ENCODE data around the gene SP140L. TPM values are rescaled to one million over a fixed set of nuclear protein-coding genes. Genes with fewer than 3 reads are reported as not detected.

Gene SP140L
- total and polyA plus RNA-seq, 2 experiments from 2014 or later: 8.0 to 11.5 TPM

- in situ Hi-C loops (cut with MboI): no loop called here
- TF ChIP-seq EZH2phosphoT487 (IDR thresholded peaks at IDR 0.05; ENCODE audit: insufficient read depth, low read depth) (no peak), EZH2 (IDR thresholded peaks at IDR 0.05; ENCODE audit: insufficient read depth, poor library complexity, severe bottlenecking) (no peak)
Observed at GRCh38 chr2:230362030-230362691, 35.2 kb downstream of the SP140L start.

DNA sequence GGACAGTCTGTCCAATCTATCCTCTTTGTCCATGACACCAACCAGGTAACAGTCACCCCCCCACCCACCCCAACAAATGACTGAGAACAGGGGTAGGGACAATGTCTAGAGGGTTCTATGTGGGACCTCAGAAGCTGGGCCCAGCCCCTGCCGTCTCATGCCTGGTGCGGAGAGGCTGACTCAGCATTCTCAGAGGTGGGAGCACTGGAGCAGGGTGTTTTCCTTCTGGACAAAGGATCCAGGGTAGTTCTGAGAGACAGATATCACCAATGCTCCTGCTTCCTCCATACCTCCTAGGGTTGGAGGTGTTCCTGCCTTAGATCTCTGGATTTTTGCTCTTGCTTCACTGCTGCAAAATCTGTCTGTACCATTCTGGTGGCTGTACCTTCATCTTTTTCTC is 55.1 kb downstream of the SP140L start:
- H3K4me2 ChIP-seq (ENCODE audit: unreplicated experiment): no peak overlapping the region
- H3K9me3 ChIP-seq (ENCODE audit: low read depth): no peaks in the 10 kb centered on the region
- H3K9ac ChIP-seq: no peak overlapping the region
- H3K9me2 ChIP-seq (ENCODE audit: insufficient read depth): no peaks in the 10 kb centered on the region
- no peak overlapping the region for H3K4me3 ChIP-seq
- no peaks in the 10 kb centered on the region for H4K20me1 ChIP-seq (ENCODE audit: insufficient read depth)
- H3K36me3 ChIP-seq (ENCODE audit: low read depth): peaks cover 20% of the 10 kb centered on the region; the same call in 1 of the 2 replicates
- no peaks in the 10 kb centered on the region for H3F3A ChIP-seq (ENCODE audit: insufficient read depth)
- H3K4me1 ChIP-seq (ENCODE audit: insufficient read depth): no peaks in the 10 kb centered on the region
- no peaks in the 10 kb centered on the region for H3K79me2 ChIP-seq (ENCODE audit: insufficient read depth)
- no peak for DNase-seq
- no peak overlapping the region for H3K27ac ChIP-seq
- 96 to 100% methylated on average over 2 of the region's 2 CpGs for WGBS, 2 experiments (ENCODE audit: low coverage in 1 of 2, low lambda C conversion rate in 2 of 2, missing lambda C conversion rate in 2 of 2)
- in situ Hi-C loops (cut with MboI): no loop called here
- H2AFZ ChIP-seq: no peak overlapping the region
- no peaks in the 10 kb centered on the region for H3K27me3 ChIP-seq (replicated peaks; ENCODE audit: insufficient read depth)
- no peak for TF ChIP-seq EZH2 (IDR thresholded peaks at IDR 0.05; ENCODE audit: insufficient read depth, poor library complexity, severe bottlenecking)
- no peak for TF ChIP-seq EZH2phosphoT487 (IDR thresholded peaks at IDR 0.05; ENCODE audit: insufficient read depth, low read depth)

More at GRCh38 chr2:230362030-230362691, 35.2 kb downstream of the SP140L start:
- H3K4me1 ChIP-seq (ENCODE audit: insufficient read depth): peaks cover 13% of the 10 kb centered on the region; the same call in 1 of the 2 replicates
- H3K27ac ChIP-seq: no peak overlapping the region
- H3K9ac ChIP-seq: no peak overlapping the region
- no peak overlapping the region for H3K4me3 ChIP-seq
- no peaks in the 10 kb centered on the region; the same call in 1 of the 2 replicates for H3K36me3 ChIP-seq (ENCODE audit: low read depth)
- H3F3A ChIP-seq (ENCODE audit: insufficient read depth): peaks cover 6% of the 10 kb centered on the region; the same call in 1 of the 2 replicates
- H3K79me2 ChIP-seq (ENCODE audit: insufficient read depth): no peaks in the 10 kb centered on the region
- H2AFZ ChIP-seq: no peak overlapping the region
- no peaks in the 10 kb centered on the region for H3K27me3 ChIP-seq (replicated peaks; ENCODE audit: insufficient read depth)
- 48% methylated on average over 1 of the region's 1 CpG for WGBS, 2 experiments (ENCODE audit: low coverage in 1 of 2, low lambda C conversion rate in 2 of 2, missing lambda C conversion rate in 2 of 2)
- DNase-seq: no peak
- no peaks in the 10 kb centered on the region for H4K20me1 ChIP-seq (ENCODE audit: insufficient read depth)
- no peaks in the 10 kb centered on the region for H3K9me3 ChIP-seq (ENCODE audit: low read depth)
- H3K4me2 ChIP-seq (ENCODE audit: unreplicated experiment): no peak overlapping the region
- no peaks in the 10 kb centered on the region for H3K9me2 ChIP-seq (ENCODE audit: insufficient read depth)

DNA sequence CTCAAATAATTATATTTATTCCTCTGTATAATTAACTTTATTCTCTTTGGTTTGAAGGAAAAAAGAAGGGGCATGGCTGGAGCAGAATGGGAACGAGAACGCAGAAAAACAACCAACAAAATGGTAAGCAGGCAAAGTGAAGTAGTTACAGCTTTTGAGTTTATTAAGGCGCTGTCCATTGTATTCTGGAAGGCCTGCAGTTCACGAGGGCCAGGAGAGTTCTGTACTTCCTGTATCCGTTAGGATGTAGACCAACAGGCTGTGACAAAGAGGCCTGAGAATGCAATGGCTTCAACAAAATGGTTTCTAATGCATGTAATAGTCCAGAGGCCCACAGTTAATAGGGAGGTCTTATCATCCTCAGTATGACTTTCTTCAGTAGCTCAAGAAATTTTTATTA is 56.5 kb downstream of the SP140L start:
- Histone ChIP-seq H3K4me3 (no peak overlapping the region), H3K9me2 (ENCODE audit: insufficient read depth) (no peaks in the 10 kb centered on the region), H3K4me1 (ENCODE audit: insufficient read depth) (no peaks in the 10 kb centered on the region), H3K9ac (no peak overlapping the region), H3K27me3 (replicated peaks; ENCODE audit: insufficient read depth) (no peaks in the 10 kb centered on the region), H3F3A (ENCODE audit: insufficient read depth) (no peaks in the 10 kb centered on the region), H3K79me2 (ENCODE audit: insufficient read depth) (no peaks in the 10 kb centered on the region), H3K36me3 (ENCODE audit: low read depth) (peaks cover 18% of the 10 kb centered on the region; the same call in 1 of the 2 replicates), H4K20me1 (ENCODE audit: insufficient read depth) (no peaks in the 10 kb centered on the region), H3K9me3 (ENCODE audit: low read depth) (no peaks in the 10 kb centered on the region), H3K4me2 (ENCODE audit: unreplicated experiment) (no peak overlapping the region), H2AFZ (no peak overlapping the region), H3K27ac (no peak overlapping the region)
- in situ Hi-C loops (cut with MboI): no loop called here
- DNase-seq: no peak
- no peak for TF ChIP-seq EZH2 (IDR thresholded peaks at IDR 0.05; ENCODE audit: insufficient read depth, poor library complexity, severe bottlenecking)
- no peak for TF ChIP-seq EZH2phosphoT487 (IDR thresholded peaks at IDR 0.05; ENCODE audit: insufficient read depth, low read depth)
- 84 to 86% methylated on average over 5 of the region's 5 CpGs for WGBS, 2 experiments (ENCODE audit: low coverage in 1 of 2, low lambda C conversion rate in 2 of 2, missing lambda C conversion rate in 2 of 2)

GRCh38 chr2:230384986-230385385 is 58.0 kb downstream of the SP140L start:
- Histone ChIP-seq H3K4me3 (no peak overlapping the region), H3K9me2 (ENCODE audit: insufficient read depth) (no peaks in the 10 kb centered on the region), H3K79me2 (ENCODE audit: insufficient read depth) (no peaks in the 10 kb centered on the region), H3K27me3 (replicated peaks; ENCODE audit: insufficient read depth) (no peaks in the 10 kb centered on the region), H3K4me2 (ENCODE audit: unreplicated experiment) (no peak overlapping the region), H3K27ac (no peak overlapping the region), H3K9ac (no peak overlapping the region), H4K20me1 (ENCODE audit: insufficient read depth) (no peaks in the 10 kb centered on the region), H2AFZ (no peak overlapping the region), H3K4me1 (ENCODE audit: insufficient read depth) (no peaks in the 10 kb centered on the region), H3K9me3 (ENCODE audit: low read depth) (no peaks in the 10 kb centered on the region), H3F3A (ENCODE audit: insufficient read depth) (no peaks in the 10 kb centered on the region), H3K36me3 (ENCODE audit: low read depth) (peaks cover 17% of the 10 kb centered on the region; the same call in 1 of the 2 replicates)
- TF ChIP-seq EZH2phosphoT487 (IDR thresholded peaks at IDR 0.05; ENCODE audit: insufficient read depth, low read depth): no peak
- TF ChIP-seq EZH2 (IDR thresholded peaks at IDR 0.05; ENCODE audit: insufficient read depth, poor library complexity, severe bottlenecking): no peak
- in situ Hi-C loops (cut with MboI): no loop called here
- no peak for DNase-seq
- WGBS, 2 experiments (ENCODE audit: low coverage in 1 of 2, low lambda C conversion rate in 2 of 2, missing lambda C conversion rate in 2 of 2): 89 to 90% methylated on average over 6 of the region's 6 CpGs
